ENCODE data around the gene ACAD8. TPM values are rescaled to one million over a fixed set of nuclear protein-coding genes. Genes with fewer than 3 reads are reported as not detected.

Gene ACAD8
- total and polyA plus RNA-seq, 2 of the 8 experiments (the other 6 are each of a cell fraction or from before 2014, with no cell fraction given): 45.8 to 52.7 TPM

DNA sequence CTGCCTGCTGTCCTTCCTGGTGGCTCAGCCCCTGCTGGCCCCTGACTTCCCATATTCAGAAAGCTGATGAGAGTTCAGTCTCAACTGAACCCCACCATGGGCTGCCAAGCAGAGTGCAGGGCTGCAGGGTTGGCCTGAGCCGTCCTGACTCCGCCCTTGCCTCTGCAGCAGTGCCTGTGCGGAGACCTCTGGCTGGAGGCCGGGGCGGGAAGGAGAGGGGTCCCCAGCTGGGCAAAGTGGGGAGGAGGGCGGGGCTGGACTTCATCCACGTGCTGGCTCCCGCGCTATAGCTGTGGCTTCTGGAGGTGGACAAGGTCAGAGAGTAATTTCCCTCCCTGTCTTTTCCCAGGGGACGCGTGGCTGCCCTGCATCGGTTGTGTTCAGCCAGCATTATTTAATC, 36.4 kb downstream of the ACAD8 start:
- Histone ChIP-seq H3K23ac (ENCODE audit: insufficient read length) (no peak overlapping the region), H2BK20ac (ENCODE audit: low read length) (no peak overlapping the region), H3K36me3 (ENCODE audit: control insufficient read depth in 2 of 4, insufficient read depth in 4 of 4, low read length in 3 of 4) (peaks cover 6 to 15% (median 9%) of the 10 kb centered on the region in 4 experiments; a peak in 7 of 8 replicates), H2BK15ac (ENCODE audit: low read length) (no peak overlapping the region), H3K23me2 (ENCODE audit: low read depth, low read length) (no peaks in the 10 kb centered on the region), H3K27ac (ENCODE audit: low read depth, low read length) (no peak overlapping the region), H3K9me3 (ENCODE audit: insufficient read depth in 2 of 2, low read depth in 1 of 2, low read length in 1 of 2) (no peaks in the 10 kb centered on the region), H3K4me1 (replicated peaks in 1 of 4; ENCODE audit: control insufficient read depth in 3 of 4, insufficient read depth in 4 of 4, low read length in 3 of 4) (no peaks in the 10 kb centered on the region; a peak in 1 of 7 replicates), H2BK5ac (ENCODE audit: low read depth, low read length) (no peak overlapping the region), H2AK5ac (ENCODE audit: low read depth, low read length) (no peak overlapping the region), H4K8ac (ENCODE audit: extremely low read depth, insufficient read depth, low read length) (no peak overlapping the region), H3K56ac (replicated peaks; ENCODE audit: insufficient read length, low read depth, low read length) (no peak overlapping the region), H3K79me1 (ENCODE audit: low read depth, low read length) (no peaks in the 10 kb centered on the region), H3K4ac (replicated peaks; ENCODE audit: insufficient read length, low read depth, low read length) (no peak overlapping the region), H4K5ac (ENCODE audit: insufficient read length, low read depth, low read length) (no peak overlapping the region), H3K4me3 (ENCODE audit: extremely low read depth in 1 of 4, insufficient read depth in 2 of 4, low read depth in 3 of 4, low read length in 4 of 4) (no peak overlapping the region), H4K91ac (replicated peaks; ENCODE audit: insufficient read length, low read length) (no peak overlapping the region), H3K9ac (replicated peaks in 1 of 4; ENCODE audit: extremely low read depth in 1 of 4, low read depth in 3 of 4, low read length in 3 of 4) (no peak overlapping the region), H4K20me1 (replicated peaks in 1 of 2; ENCODE audit: control insufficient read depth in 1 of 2, insufficient read depth in 2 of 2, low read length in 2 of 2) (no peaks in the 10 kb centered on the region), H2BK12ac (ENCODE audit: low read depth, low read length) (no peak overlapping the region), H3K27me3 (replicated peaks in 1 of 4; ENCODE audit: control insufficient read depth in 3 of 4, extremely low read depth in 1 of 4, insufficient read depth in 3 of 4, low read length in 3 of 4) (no peaks in the 10 kb centered on the region; a peak in 1 of 7 replicates), H3K14ac (ENCODE audit: insufficient read length) (no peak overlapping the region), H2BK120ac (replicated peaks; ENCODE audit: low read depth, low read length) (no peak overlapping the region), H2AFZ (ENCODE audit: low read length) (no peak overlapping the region), H3K4me2 (ENCODE audit: insufficient read depth in 1 of 2, low read depth in 2 of 2, low read length in 2 of 2) (no peak overlapping the region), H3K18ac (ENCODE audit: extremely low read depth, low read length) (no peak overlapping the region), H3K79me2 (ENCODE audit: control insufficient read depth in 1 of 2, insufficient read depth in 2 of 2, low read length in 2 of 2) (no peaks in the 10 kb centered on the region)
- ChIA-PET POLR2A (ENCODE audit: partially characterized antibody) (interaction anchor here (0.6 to 6.0 kb wide), 6 partner anchors 11 to 28 kb away, joined by 3 to 42 read pairs (median 3); partner anchors contain the start of gene GLB1L3), CTCF (ENCODE audit: partially characterized antibody) (interaction anchor here (1.2 to 4.3 kb wide), 4 partner anchors 12 to 28 kb away, joined by 3 to 26 read pairs (median 8); no protein-coding TSS in a partner anchor)
- FAIRE-seq: no peak
- no peak for DNase-seq (ENCODE audit: low read depth in 1 of 2, low spot score in 2 of 2)
- 86% methylated on average over 9 of the region's 12 CpGs; no CpG with 5 or more reads in 1 of the 2 experiments for WGBS, 2 experiments (ENCODE audit: extremely low coverage in 1 of 2, insufficient coverage in 1 of 2, insufficient read length in 1 of 2, insufficient replicate concordance in 2 of 2, low coverage in 1 of 2, low lambda C conversion rate in 2 of 2, missing lambda C conversion rate in 1 of 2)
- TF ChIP-seq SIRT6 (IDR thresholded peaks at IDR 0.05; ENCODE audit: low read length): no peak
- no peak for TF ChIP-seq HDAC6 (IDR thresholded peaks at IDR 0.05; ENCODE audit: low read depth, low read length)
- no peak for TF ChIP-seq CTBP2 (IDR thresholded peaks at IDR 0.05; ENCODE audit: borderline replicate concordance, insufficient read depth, insufficient read length, low read length)
- TF ChIP-seq TAF7 (optimal IDR thresholded peaks at IDR 0.05; ENCODE audit: borderline replicate concordance, low read depth, low read length): no peak
- TF ChIP-seq RBBP5 (IDR thresholded peaks at IDR 0.05; ENCODE audit: borderline replicate concordance, low read depth, low read length): no peak
- no peak for TF ChIP-seq RXRA (IDR thresholded peaks at IDR 0.05; ENCODE audit: insufficient read depth, low read depth, low read length)
- TF ChIP-seq MAFK (IDR thresholded peaks at IDR 0.05; ENCODE audit: low read depth, low read length): no peak
- TF ChIP-seq PHF8 (conservative IDR thresholded peaks at IDR 0.05; ENCODE audit: low read depth, low read length): no peak
- TF ChIP-seq, protein P1, sequence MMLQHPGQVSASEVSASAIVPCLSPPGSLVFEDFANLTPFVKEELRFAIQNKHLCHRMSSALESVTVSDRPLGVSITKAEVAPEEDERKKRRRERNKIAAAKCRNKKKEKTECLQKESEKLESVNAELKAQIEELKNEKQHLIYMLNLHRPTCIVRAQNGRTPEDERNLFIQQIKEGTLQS (IDR thresholded peaks at IDR 0.05; ENCODE audit: insufficient read depth, low read depth, low read length): no peak
- no peak for TF ChIP-seq BCL11A (IDR thresholded peaks at IDR 0.05; ENCODE audit: low read depth in 2 of 2, low read length in 2 of 2)
- TF ChIP-seq POLR2AphosphoS5 (IDR thresholded peaks at IDR 0.05; ENCODE audit: low read depth, low read length): no peak

Measured in H1 (cell line).